H7 (cell line): ENCODE results near the gene OLFM3. TPM values are rescaled to one million over a fixed set of nuclear protein-coding genes. Genes with fewer than 3 reads are reported as not detected.

Experiments used
- DNase-seq: peaks from one replicate; pipeline ENCODE4 v3.0.0; 2012
- H3K27me3 ChIP-seq: 2 replicates; pipeline ENCODE4 v1.6.0; 2011; ENCODE audit warnings: mild to moderate bottlenecking, low read length; ENCODE audit not compliant: control insufficient read depth, insufficient read depth
- H3K36me3 ChIP-seq: replicated peaks from 2 replicates; pipeline ENCODE4 v1.5.1; 2011; ENCODE audit warnings: low read length; ENCODE audit not compliant: control insufficient read depth, insufficient read depth
- H3K4me3 ChIP-seq: 2 replicates; pipeline ENCODE4 v1.5.1; 2011; ENCODE audit warnings: low read depth, mild to moderate bottlenecking, control low read depth, low read length, moderate library complexity; ENCODE audit not compliant: insufficient read depth
- total RNA-seq: library from RNA; depleted of rRNA; stranded (reverse); fragments of >200 nt; shearing (Covaris generic); gene quantifications from 2 replicates; pipeline ENCODE4 v1.2.3, GENCODE V29; 2014

The OLFM3 gene
- total RNA-seq, 1 experiment from 2014 or later = 1.1 TPM

- Histone ChIP-seq H3K36me3 (no peaks in the 10 kb centered on the region), H3K4me3 (no peak overlapping the region), H3K27me3 (no peaks in the 10 kb centered on the region)
- DNase-seq = no peak
These were observed 147.4 kb downstream of the OLFM3 start for GRCh38 chr1:101849356-101849755.

GRCh38 chr1:101847626-101848025 is 149.1 kb downstream of the OLFM3 start:
- DNase-seq = no peak
- Histone ChIP-seq H3K36me3 (no peaks in the 10 kb centered on the region), H3K27me3 (no peaks in the 10 kb centered on the region), H3K4me3 (no peak overlapping the region)

GRCh38 chr1:101846820-101847219 is 149.9 kb downstream of the OLFM3 start:
- peak; percentile 8 for DNase-seq
- Histone ChIP-seq H3K36me3 (no peaks in the 10 kb centered on the region), H3K4me3 (peak overlapping the region; percentile 30)

GRCh38 chr1:101843160-101843559 is 153.6 kb downstream of the OLFM3 start:
- no peak overlapping the region for H3K4me3 ChIP-seq
- DNase-seq = peak; percentile 27
- H3K36me3 ChIP-seq = no peaks in the 10 kb centered on the region
- no peaks in the 10 kb centered on the region for H3K27me3 ChIP-seq

More at GRCh38 chr1:101846820-101847219, 149.9 kb downstream of the OLFM3 start:
- H3K27me3 ChIP-seq = no peaks in the 10 kb centered on the region

- Histone ChIP-seq H3K36me3 (no peaks in the 10 kb centered on the region), H3K27me3 (no peaks in the 10 kb centered on the region), H3K4me3 (no peak overlapping the region)
- no peak for DNase-seq
These were observed 154.9 kb downstream of the OLFM3 start for GRCh38 chr1:101841824-101842223.

GRCh38 chr1:101835988-101836387 is 160.7 kb downstream of the OLFM3 start:
- Histone ChIP-seq H3K4me3 (no peak overlapping the region), H3K27me3 (no peaks in the 10 kb centered on the region), H3K36me3 (no peaks in the 10 kb centered on the region)
- DNase-seq = no peak

GRCh38 chr1:101833312-101833711 is 163.4 kb downstream of the OLFM3 start:
- H3K27me3 ChIP-seq = no peaks in the 10 kb centered on the region
- H3K36me3 ChIP-seq = no peaks in the 10 kb centered on the region
- no peak for DNase-seq
- no peak overlapping the region for H3K4me3 ChIP-seq

GRCh38 chr1:101826416-101826815 is 170.3 kb downstream of the OLFM3 start:
- Histone ChIP-seq H3K4me3 (no peak overlapping the region), H3K36me3 (no peaks in the 10 kb centered on the region)
- DNase-seq = no peak

GRCh38 chr1:101820071-101820470 is 176.7 kb downstream of the OLFM3 start:
- peak; percentile 8 for DNase-seq
- H3K36me3 ChIP-seq = no peaks in the 10 kb centered on the region
- H3K4me3 ChIP-seq = no peak overlapping the region
- H3K27me3 ChIP-seq = no peaks in the 10 kb centered on the region

More at GRCh38 chr1:101826416-101826815, 170.3 kb downstream of the OLFM3 start:
- no peaks in the 10 kb centered on the region for H3K27me3 ChIP-seq

GRCh38 chr1:101816262-101816661 is 180.5 kb downstream of the OLFM3 start:
- Histone ChIP-seq H3K36me3 (no peaks in the 10 kb centered on the region), H3K27me3 (no peaks in the 10 kb centered on the region), H3K4me3 (no peak overlapping the region)
- DNase-seq = no peak

- DNase-seq = no peak
- no peaks in the 10 kb centered on the region for H3K27me3 ChIP-seq
- no peaks in the 10 kb centered on the region for H3K36me3 ChIP-seq
- H3K4me3 ChIP-seq = no peak overlapping the region
These were observed 198.3 kb downstream of the OLFM3 start for GRCh38 chr1:101798417-101798816.

GRCh38 chr1:101797722-101798121 is 199.0 kb downstream of the OLFM3 start:
- Histone ChIP-seq H3K4me3 (no peak overlapping the region), H3K36me3 (no peaks in the 10 kb centered on the region), H3K27me3 (no peaks in the 10 kb centered on the region)
- DNase-seq = no peak

- no peak for DNase-seq
- no peaks in the 10 kb centered on the region for H3K36me3 ChIP-seq
- no peak overlapping the region for H3K4me3 ChIP-seq
- no peaks in the 10 kb centered on the region for H3K27me3 ChIP-seq
These were observed 215.4 kb downstream of the OLFM3 start for GRCh38 chr1:101781201-101781831.

- no peaks in the 10 kb centered on the region for H3K27me3 ChIP-seq
- no peak overlapping the region for H3K4me3 ChIP-seq
- peak; percentile 1 for DNase-seq
- no peaks in the 10 kb centered on the region for H3K36me3 ChIP-seq
These were observed 227.2 kb downstream of the OLFM3 start for GRCh38 chr1:101769520-101769919.

GRCh38 chr1:101757985-101758384 is 238.7 kb downstream of the OLFM3 start:
- H3K27me3 ChIP-seq = no peaks in the 10 kb centered on the region
- H3K36me3 ChIP-seq = no peaks in the 10 kb centered on the region
- no peak for DNase-seq
- H3K4me3 ChIP-seq = no peak overlapping the region

GRCh38 chr1:101756411-101756810 is 240.3 kb downstream of the OLFM3 start:
- Histone ChIP-seq H3K36me3 (no peaks in the 10 kb centered on the region), H3K4me3 (no peak overlapping the region), H3K27me3 (no peaks in the 10 kb centered on the region)
- no peak for DNase-seq
